Retina (tissue), 1 donor: ENCODE results near the gene ANKRD53.
A peak's percentile ranks its signal among the peaks of the same experiment; 100 is the strongest.

ENCODE experiments used
- DNase-seq: peaks from one replicate; pipeline ENCODE4 v3.0.0-alpha.2; 2016

Gene ANKRD53

GRCh38 chr2:70967189-70967588 is 11.2 kb upstream of the ANKRD53 start:
- DNase-seq: no peak

DNA sequence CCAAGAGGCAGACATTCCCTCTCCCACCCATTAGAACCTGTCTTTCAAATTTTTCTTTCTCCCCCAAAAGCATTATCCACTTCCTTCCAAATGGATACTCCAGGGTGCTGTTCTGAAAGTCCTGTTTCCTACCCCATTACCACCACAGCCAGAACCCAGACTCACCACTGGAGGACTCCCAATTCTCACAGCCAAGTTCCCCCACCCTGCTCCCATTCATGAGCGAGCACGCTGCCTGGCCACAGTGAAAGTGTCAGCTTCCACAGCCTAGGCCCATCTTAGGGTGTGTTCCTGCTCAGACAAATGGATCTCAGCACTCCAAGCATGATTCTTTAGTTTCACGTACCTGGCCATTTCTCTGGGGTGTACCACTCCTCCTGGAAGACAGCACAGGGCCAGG is 3.8 kb upstream of the ANKRD53 start:
- no peak for DNase-seq

DNA sequence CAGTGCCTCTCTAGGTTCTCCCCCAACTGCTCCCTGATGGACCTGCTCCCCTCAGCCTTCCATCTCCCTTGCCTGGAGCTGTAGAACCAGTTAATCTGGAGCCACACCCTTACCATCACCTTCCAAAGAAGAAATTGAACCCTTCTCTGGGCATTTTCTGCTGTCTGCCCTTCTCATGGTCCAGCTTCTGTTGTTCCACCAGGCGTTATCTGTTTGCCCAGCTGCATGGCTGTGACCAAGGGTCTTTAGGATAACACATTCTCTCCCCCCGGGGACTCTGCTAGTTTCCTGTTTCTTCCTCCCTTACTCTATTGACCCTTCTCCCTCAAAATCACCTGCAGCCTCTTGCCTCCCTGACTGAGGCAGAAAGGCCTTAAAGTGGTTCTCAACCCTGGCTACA is 3.2 kb upstream of the ANKRD53 start:
- no peak for DNase-seq

DNA sequence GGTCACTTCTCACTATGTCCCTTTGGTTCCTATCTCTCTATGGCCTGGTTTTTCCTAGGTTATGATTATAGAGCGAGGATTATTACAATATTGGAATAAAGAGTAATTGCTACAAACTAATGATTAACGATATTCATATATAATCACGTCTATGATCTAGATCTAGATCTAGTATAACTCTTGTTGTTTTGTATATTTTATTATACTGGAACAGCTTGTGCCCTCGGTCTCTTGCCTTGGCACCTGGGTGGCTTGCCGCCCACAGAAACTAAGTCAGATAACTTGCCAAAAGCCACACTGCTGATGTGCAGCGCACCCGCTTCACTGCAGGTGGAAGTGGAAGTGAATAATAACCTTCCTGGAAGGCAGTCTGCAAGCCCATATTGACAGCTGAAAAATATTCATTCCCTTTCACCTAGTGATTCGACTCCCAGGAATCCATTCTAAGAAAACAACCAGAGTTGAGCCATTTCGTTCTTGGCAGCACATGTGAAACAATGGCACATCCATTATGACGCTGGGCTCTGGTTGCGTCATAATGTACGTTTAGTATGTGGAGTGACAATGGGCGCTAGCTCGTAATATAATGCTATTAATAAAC is 725 bp upstream of the ANKRD53 start:
- peak; percentile 52 for DNase-seq

- DNase-seq: no peak
Observed at GRCh38 chr2:70979180-70979488, 704 bp downstream of the ANKRD53 start.

GRCh38 chr2:70979626-70980025 is 1.2 kb downstream of the ANKRD53 start:
- DNase-seq: no peak

- DNase-seq: no peak
Observed at GRCh38 chr2:70981421-70981820, 3.0 kb downstream of the ANKRD53 start.

DNA sequence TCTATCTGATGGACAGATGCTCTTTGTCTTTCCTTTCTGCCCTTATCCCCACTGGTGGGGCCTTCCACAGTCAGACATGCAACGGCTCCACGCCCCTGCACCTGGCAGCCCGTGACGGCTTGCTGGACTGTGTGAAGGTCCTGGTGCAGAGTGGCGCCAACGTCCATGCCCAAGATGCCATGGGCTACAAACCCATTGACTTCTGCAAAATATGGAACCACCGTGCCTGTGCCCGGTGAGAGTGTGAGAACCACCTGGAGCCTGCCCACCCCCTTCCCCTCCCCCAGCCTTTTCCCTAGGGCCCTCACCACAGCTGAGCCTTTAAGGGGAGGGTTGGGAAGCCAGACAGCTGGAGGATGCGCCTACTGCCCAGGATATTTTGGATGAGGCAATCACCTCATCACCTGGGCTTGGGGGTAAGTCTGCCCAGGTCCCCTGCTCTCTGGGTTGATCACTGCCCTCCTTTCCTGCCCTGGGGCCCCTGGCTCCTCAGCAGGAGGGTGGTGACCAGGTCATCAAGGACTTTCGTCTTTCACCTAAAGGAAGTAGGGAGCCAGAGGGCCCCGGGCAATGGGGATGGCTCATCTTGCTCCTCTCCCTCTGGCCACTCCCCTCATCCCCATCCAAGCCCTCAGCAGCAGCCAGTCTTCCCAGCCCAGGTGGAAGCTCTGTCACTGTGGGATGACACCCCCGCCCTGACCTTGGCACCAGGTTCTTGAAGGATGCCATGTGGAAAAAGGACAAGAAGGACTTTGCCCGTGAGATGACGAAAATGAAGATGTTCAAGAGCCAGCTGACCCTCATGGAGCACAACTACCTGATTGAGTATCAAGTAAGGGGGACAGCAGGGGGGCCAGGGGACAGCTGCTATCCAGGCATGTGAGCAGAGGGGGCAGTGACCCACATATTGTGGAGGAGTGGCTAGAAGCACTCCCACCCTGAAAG is 3.7 kb downstream of the ANKRD53 start:
- no peak for DNase-seq

- no peak for DNase-seq
Observed at GRCh38 chr2:70982971-70983370, 4.5 kb downstream of the ANKRD53 start.

DNA sequence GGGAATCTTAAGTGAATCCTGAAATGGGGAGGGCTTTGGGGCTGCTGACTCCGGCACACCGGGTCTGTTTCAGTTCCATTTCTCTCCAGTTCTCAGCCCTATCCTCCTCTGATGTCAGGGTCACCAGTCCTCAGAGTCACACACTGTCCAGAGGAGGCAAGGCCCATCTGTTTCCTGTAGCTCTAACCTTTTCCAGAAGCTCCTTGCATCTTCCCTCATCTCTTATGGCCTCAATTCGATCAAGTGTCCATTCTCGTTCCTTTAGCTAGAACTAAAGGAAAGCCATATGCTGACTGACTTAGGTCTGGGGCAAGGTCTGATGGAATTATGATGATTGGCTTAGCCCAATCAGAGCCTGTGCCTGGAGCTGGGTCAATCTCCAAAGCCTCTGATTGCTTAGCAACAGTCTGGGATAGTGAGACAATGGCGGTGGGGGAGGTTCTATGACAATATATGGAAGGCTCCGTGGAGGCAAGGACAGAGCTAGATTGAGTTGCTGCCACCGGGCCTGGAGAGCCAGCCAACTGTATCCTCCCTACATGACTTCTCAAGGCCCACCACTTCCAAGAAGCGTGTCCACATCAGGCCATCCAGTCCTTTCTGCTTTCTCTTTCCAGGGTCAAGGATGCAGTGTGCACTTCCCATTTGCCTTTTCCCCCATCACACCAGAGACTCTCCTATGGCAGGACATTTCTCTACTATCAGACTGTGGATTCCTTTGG is 5.2 kb downstream of the ANKRD53 start:
- DNase-seq: no peak

- no peak for DNase-seq
Observed at GRCh38 chr2:70984228-70984575, 5.8 kb downstream of the ANKRD53 start.

DNA sequence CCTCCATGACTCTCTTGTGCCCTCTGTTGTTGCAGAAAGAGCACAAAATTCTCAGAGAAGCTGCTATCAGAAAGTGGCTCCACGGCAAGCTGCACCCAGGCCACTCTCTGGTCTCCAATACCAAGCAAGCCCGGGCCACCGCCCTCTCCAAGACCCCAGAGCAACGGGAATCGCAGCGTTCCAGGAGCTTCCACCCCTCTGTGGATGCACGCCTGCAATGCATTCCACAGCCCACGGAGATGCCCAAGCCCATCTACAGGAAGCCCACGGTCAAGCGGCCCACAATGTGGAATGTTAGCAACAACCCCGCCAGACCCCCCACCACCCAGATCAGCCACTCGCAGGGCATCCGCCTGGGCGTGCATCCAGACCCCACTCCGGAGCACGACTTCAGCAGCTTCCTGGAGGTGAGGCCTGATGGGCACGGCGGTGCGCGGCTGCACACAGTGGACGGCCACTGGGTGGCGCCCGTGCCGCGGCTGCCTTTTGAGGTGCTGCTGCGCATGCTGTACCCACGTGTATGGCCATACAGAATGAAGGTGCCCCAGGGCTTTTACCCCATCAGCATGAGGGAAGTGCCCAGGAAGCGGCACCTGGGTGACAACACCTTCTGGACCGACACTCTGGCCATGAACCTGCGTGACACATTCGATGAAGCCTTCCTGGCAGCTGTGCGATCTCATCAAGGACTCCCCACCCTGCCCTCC is 6.3 kb downstream of the ANKRD53 start:
- peak; percentile 82 for DNase-seq

DNA sequence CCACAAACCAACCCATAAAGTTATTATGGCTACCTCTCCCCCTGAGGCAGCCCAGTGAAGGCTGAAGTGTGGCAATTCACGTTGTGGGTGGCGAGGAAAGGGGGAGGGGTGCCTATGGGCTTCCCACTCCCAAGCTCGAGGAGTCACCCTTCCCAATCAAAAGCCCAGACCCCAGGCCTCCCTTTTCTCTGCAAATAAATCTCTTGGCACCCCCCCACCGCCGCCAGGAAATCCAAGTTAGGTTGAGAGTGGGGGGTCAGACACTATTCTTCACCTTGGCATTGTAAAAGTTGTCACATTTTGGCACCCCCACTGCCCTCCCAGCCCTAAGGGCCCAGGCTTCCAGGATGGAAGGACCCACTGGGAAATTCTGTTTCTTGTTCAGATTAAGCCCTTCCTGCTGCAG is 6.9 kb downstream of the ANKRD53 start:
- no peak for DNase-seq

DNA sequence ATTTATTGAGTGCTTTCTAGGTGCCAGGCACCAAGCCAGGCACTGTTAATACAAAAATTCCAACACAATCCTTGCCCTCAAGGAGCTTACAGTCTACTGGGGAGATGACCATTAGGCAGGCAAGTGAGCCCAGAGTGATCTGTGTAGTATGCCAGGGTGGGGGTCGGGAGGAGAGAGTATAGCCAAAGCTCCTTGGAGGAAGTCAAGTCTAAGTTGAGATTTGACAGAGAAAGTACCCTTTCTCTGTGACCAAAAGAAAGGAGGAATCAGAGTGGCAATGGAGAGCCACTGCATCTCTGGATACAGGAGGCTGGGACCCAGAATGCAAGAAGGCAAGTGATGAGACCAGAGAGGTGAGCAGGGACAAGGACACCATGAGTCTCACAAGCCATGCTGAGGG is 7.5 kb downstream of the ANKRD53 start:
- no peak for DNase-seq

GRCh38 chr2:70986499-70987189 is 8.2 kb downstream of the ANKRD53 start:
- no peak for DNase-seq

GRCh38 chr2:70987386-70987785 is 9.0 kb downstream of the ANKRD53 start:
- DNase-seq: no peak

DNA sequence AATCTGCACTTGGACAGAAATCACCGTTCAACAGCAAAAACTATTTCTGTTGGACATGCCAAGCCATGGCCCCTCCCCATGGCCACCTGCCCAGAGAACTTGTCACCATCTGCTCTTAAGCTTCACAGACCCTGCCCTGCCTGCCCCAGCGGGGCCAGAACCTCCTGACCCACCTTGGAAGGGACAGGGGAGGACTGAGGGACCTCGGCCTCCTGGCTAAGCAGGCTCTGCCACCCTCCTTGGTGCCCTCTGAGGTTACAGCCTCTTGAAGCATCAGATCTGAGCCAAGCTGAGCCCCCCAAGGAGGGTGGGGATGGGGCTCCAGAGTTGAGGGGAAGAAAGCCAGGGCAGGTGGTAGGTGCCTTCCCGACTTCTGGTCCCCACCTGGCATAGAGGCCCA is 9.7 kb downstream of the ANKRD53 start:
- no peak for DNase-seq

DNA sequence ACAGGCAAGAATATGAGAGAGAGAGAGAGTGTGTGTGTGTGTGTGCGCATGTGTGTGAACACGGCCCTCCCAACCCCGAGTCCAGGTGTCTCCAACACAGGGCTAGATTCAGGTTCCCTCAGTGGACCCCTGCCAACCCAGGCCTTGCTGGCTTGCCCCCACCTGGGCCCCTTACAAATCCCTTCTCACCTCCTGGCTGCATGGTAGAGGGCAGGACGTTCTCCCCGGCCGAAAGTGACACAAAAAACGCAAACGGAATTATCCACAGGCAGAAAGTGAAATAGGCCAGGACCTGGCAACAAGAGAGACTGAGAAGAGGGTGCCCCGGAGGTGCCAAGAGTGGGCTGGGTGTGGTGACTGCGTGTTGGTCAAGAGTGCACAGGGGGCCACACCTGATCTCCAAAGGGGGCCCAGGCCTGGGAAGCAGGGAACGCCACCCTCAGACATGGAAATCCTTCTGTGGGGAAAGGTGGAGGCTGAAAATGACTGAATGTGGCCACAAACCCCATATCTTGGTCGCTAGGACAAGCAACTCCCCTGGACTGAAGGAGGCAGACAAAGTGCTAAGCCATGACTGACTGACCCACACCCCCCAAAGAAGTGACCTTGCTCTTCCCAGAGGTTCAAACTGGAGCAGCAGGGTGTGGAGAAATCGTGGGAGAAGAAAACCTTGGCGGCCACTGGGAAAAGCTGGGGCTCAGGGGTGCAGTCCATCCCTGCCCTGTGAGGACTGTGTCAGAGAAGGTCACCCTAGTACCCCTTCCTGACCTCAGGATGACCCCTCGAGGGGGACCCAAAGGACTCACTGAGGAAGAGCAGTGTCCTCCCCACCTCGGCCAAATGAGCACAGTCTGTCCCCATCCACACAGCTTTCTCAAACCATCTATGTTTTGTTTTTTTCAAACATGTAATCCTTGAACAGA is 10.6 kb downstream of the ANKRD53 start:
- DNase-seq: no peak

DNA sequence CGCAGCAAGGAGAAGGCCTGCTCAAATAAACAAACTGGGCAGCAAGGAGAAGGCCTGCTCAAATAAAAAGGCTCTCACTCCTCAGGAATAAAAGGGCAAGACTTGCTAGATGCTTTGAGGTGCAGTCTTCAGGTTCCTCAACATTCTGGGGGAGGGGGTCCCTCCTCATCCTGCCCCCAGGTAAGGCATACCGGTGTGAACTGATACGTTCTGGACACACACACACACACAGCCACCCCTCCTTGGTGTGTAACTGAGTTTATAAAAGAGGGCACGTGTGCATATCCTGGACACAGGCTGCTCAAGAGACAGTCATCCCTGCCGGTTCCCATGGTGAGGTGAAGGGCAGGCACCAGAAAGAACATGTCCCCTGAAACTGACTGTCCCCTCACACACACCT is 11.8 kb downstream of the ANKRD53 start:
- DNase-seq: no peak

GRCh38 chr2:70991142-70991541 is 12.7 kb downstream of the ANKRD53 start:
- DNase-seq: no peak

GRCh38 chr2:70991742-70992141 is 13.3 kb downstream of the ANKRD53 start:
- no peak for DNase-seq
